Erythroblast (primary cell): ENCODE measurements around the gene FGL2.

Experiments used
- GATA1 ChIP-seq: IDR thresholded peaks from 2 replicates; pipeline ENCODE4 v1.6.1; 2011; ENCODE audit warnings: low read depth, mild to moderate bottlenecking, control low read depth, low read length, moderate library complexity
- POLR2A ChIP-seq: IDR thresholded peaks from 2 replicates; pipeline ENCODE4 v1.6.1; 2011; ENCODE audit warnings: mild to moderate bottlenecking, low read length

- TF ChIP-seq POLR2A, result no peak
- no peak for TF ChIP-seq GATA1
Observed at GRCh38 chr7:77247206-77247850, 47.7 kb upstream of the FGL2 start.
